CD14-positive monocyte (primary cell): ENCODE data around the gene BAG5. TPM values are rescaled to one million over a fixed set of nuclear protein-coding genes. Genes with fewer than 3 reads are reported as not detected.

ENCODE experiments used
- DNase-seq, 3 donors: peaks; one replicate each; pipeline ENCODE4 v3.0.0-alpha.2; 2011 to 2022
- H2AFZ ChIP-seq: 2 replicates; pipeline ENCODE4 v1.6.0; 2012; ENCODE audit warnings: mild to moderate bottlenecking, low read depth, low read length, inconsistent platforms; ENCODE audit not compliant: insufficient read depth, poor library complexity, severe bottlenecking
- H3K27ac ChIP-seq, 2 donors: 1 replicate in 1 of 2; 2 replicates in 1 of 2; pipeline ENCODE4 v1.5.1; 2012 to 2013; ENCODE audit warnings: low read length in 2 of 2, control low read depth in 1 of 2, inconsistent platforms in 1 of 2, low read depth in 1 of 2, mild to moderate bottlenecking in 1 of 2
- H3K27me3 ChIP-seq, 2 donors: one replicate each; pipeline versions ENCODE4 v1.6.0 to v1.6.1; 2011 to 2013; ENCODE audit warnings: low read length in 2 of 2; ENCODE audit not compliant: control insufficient read depth in 2 of 2, insufficient read depth in 2 of 2
- H3K36me3 ChIP-seq, 2 donors: replicated peaks in 1 of 2; 1 replicate in 1 of 2; 2 replicates in 1 of 2; pipeline versions ENCODE4 v1.5.1 to v1.6.1; 2012 to 2013; ENCODE audit warnings: low read length in 2 of 2, control low read depth in 1 of 2, inconsistent platforms in 1 of 2, mild to moderate bottlenecking in 1 of 2; ENCODE audit not compliant: insufficient read depth in 2 of 2, control insufficient read depth in 1 of 2
- H3K4me1 ChIP-seq, 2 donors: 1 replicate in 1 of 2; 2 replicates in 1 of 2; pipeline versions ENCODE4 v1.5.1 to v1.6.1; 2012 to 2013; ENCODE audit warnings: low read length in 2 of 2, control low read depth in 1 of 2, inconsistent platforms in 1 of 2, mild to moderate bottlenecking in 1 of 2, moderate library complexity in 1 of 2; ENCODE audit not compliant: insufficient read depth in 2 of 2, control insufficient read depth in 1 of 2
- H3K4me2 ChIP-seq: replicated peaks from 2 replicates; pipeline ENCODE3; 2012; ENCODE audit warnings: low read length, moderate library complexity, mild to moderate bottlenecking; ENCODE audit not compliant: poor library complexity, severe bottlenecking; ENCODE audit errors: extremely low read depth
- H3K4me3 ChIP-seq, 3 experiments: fragments of 200-600 bp in 1 of 3; sonication (generic) in 1 of 3; replicated peaks in 1 of 3; 1 replicate in 2 of 3; 2 replicates in 1 of 3; pipeline ENCODE4 v1.5.1; 2011 to 2013; ENCODE audit warnings: low read length in 3 of 3, mild to moderate bottlenecking in 3 of 3, control low read depth in 2 of 3, low read depth in 2 of 3, inconsistent platforms in 1 of 3, moderate library complexity in 1 of 3
- H3K79me2 ChIP-seq: 2 replicates; pipeline ENCODE4 v1.6.0; 2012; ENCODE audit warnings: mild to moderate bottlenecking, control low read depth, inconsistent platforms, low read length, moderate library complexity; ENCODE audit not compliant: insufficient read depth
- H3K9ac ChIP-seq: 2 replicates; pipeline ENCODE4 v1.6.0; 2017; ENCODE audit warnings: low read length, mild to moderate bottlenecking; ENCODE audit not compliant: insufficient read depth, poor library complexity, severe bottlenecking
- H3K9me3 ChIP-seq, 2 donors: replicated peaks in 1 of 2; 1 replicate in 1 of 2; 2 replicates in 1 of 2; pipeline versions ENCODE4 v1.5.1 to v1.6.1; 2012 to 2013; ENCODE audit warnings: low read length in 2 of 2, control low read depth in 1 of 2; ENCODE audit not compliant: control insufficient read depth in 1 of 2, insufficient read depth in 1 of 2
- H4K20me1 ChIP-seq: 2 replicates; pipeline ENCODE4 v1.6.0; 2012; ENCODE audit warnings: mild to moderate bottlenecking, low read length, control low read depth, moderate library complexity; ENCODE audit not compliant: insufficient read depth
- H3K27ac Mint-ChIP-seq, 7 donors: one replicate each; pipeline ENCODE4 v1.8.0; 2020; ENCODE audit warnings: mild to moderate bottlenecking in 7 of 7, mixed read lengths in 7 of 7, moderate library complexity in 6 of 7, inconsistent platforms in 2 of 7
- H3K27me3 Mint-ChIP-seq, 3 donors: one replicate each; pipeline ENCODE4 v1.8.0; 2021 to 2022; ENCODE audit warnings: low read depth in 3 of 3, mild to moderate bottlenecking in 3 of 3, mixed read lengths in 3 of 3, moderate library complexity in 3 of 3, inconsistent platforms in 1 of 3
- H3K36me3 Mint-ChIP-seq, 2 donors: one replicate each; pipeline ENCODE4 v1.8.0; 2020; ENCODE audit warnings: mixed read lengths in 2 of 2, inconsistent platforms in 1 of 2, mild to moderate bottlenecking in 1 of 2
- H3K4me1 Mint-ChIP-seq: one replicate; pipeline ENCODE4 v1.8.0; 2020; ENCODE audit warnings: mild to moderate bottlenecking, mixed read lengths
- H3K4me3 Mint-ChIP-seq, 2 donors: one replicate each; pipeline ENCODE4 v1.8.0; 2020; ENCODE audit warnings: mild to moderate bottlenecking in 2 of 2, mixed read lengths in 2 of 2, moderate library complexity in 1 of 2
- H3K9me3 Mint-ChIP-seq, 7 donors: one replicate each; pipeline ENCODE4 v1.8.0; 2020 to 2022; ENCODE audit warnings: mixed read lengths in 7 of 7, mild to moderate bottlenecking in 6 of 7, moderate library complexity in 6 of 7, inconsistent platforms in 2 of 7
- CTCF ChIP-seq: fragments of 200-600 bp; IDR thresholded peaks from one replicate; pipeline ENCODE4 v1.8.0; 2022; ENCODE audit warnings: antibody characterized with exemption, mild to moderate bottlenecking
- WGBS: methylation state at CpG from one replicate; pipeline ENCODE4 v1.1.5; 2013; ENCODE audit warnings: missing lambda C conversion rate; ENCODE audit not compliant: insufficient coverage; 5-methylcytosine and 5-hydroxymethylcytosine counted together
- intact Hi-C, 2 donors: fragments of 100-400 bp; cut with micrococcal nuclease; formaldehyde crosslinking; loops; one replicate each; pipeline versions ENCODE4 v1.15.0 to v1.15.1; 2023
- polyA plus RNA-seq, 3 donors: library from polyadenylated mRNA; depleted of rRNA in 1 of 3; unstranded in 2 of 3; stranded (reverse) in 1 of 3; fragments of 300-500 nt in 2 of 3; fragments of >200 nt in 1 of 3; fragmentation: Illumina TruSeq in 2 of 3; gene quantifications; 1 replicate in 2 of 3; 2 replicates in 1 of 3; pipeline ENCODE4 v1.2.3, GENCODE V29; 2012 to 2021

BAG5 gene
- polyA plus RNA-seq, 3 donors = 4.7 to 33.1 (median 30.1) TPM

DNA sequence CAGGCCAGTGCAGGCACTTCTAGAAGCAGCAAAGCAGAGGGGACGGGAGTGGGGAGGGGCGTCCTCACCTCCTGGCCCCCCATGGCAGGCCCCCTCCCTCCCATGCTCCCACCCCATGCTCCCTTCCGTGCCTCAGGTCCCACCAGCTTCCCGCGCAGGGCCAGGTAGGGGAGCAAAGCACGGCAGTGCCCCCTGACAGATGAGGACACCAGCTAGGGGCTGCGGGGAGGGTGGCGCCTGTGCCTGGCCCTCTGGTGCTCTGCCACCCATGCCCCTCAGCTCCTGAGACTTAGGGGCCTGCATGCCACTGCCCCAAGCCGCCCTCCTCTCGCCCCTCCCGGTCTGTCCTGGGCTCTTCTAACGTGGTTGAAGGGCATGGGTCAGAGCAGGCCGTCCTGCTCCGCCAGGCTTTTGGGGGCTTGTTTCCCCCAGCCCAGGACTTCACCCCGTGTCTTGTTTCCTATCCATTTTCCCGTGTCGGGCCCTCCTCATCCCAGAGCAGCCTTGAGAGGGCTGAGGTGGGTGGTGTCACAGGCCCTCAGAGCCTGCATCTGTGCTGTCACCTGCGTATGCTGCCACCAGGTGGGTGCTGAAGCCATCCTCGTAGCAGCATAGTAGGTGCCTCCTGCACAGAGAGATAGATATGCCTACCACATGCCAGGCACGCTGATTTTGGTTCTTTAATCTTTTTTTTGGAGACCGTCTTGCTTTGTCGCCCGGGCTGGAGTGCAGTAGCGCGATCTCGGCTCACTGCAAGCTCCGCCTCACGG, 23.2 kb downstream of the BAG5 start:
- no peak for TF ChIP-seq CTCF
- no peak for DNase-seq
- intact Hi-C loops = no loop called here
- H3K4me2 ChIP-seq = no peak overlapping the region
- Mint-ChIP-seq H3K4me1 (no peaks in the 10 kb centered on the region), H3K9me3 (no peaks in the 10 kb centered on the region), H3K36me3 (peaks cover 5 to 6% of the 10 kb centered on the region in 2 donors), H3K27me3 (peaks cover 3 to 41% (median 9%) of the 10 kb centered on the region in 3 donors), H3K27ac (peak overlapping the region in 1 of 7 donors; percentile 81), H3K4me3 (no peak overlapping the region)
- no peak overlapping the region for H3K4me3 ChIP-seq
- no peak overlapping the region for H3K9ac ChIP-seq
- no peak overlapping the region for H2AFZ ChIP-seq
- no peak overlapping the region for H3K27ac ChIP-seq
- H4K20me1 ChIP-seq = peaks cover 10% of the 10 kb centered on the region
- H3K36me3 ChIP-seq = peaks cover 8 to 17% of the 10 kb centered on the region in 2 donors
- H3K9me3 ChIP-seq = no peaks in the 10 kb centered on the region
- 75% methylated on average over 22 of the region's 28 CpGs for WGBS
- H3K4me1 ChIP-seq = no peaks in the 10 kb centered on the region
- H3K79me2 ChIP-seq = no peaks in the 10 kb centered on the region
- peaks cover 0 to 5% of the 10 kb centered on the region in 2 donors for H3K27me3 ChIP-seq

GRCh38 chr14:103538291-103539055, 24.0 kb downstream of the BAG5 start:
- Mint-ChIP-seq H3K27ac (peak overlapping the region in 1 of 7 donors; percentile 81), H3K27me3 (peaks cover 3 to 41% (median 9%) of the 10 kb centered on the region in 3 donors), H3K4me3 (no peak overlapping the region), H3K36me3 (peaks cover 5 to 6% of the 10 kb centered on the region in 2 donors), H3K9me3 (no peaks in the 10 kb centered on the region), H3K4me1 (no peaks in the 10 kb centered on the region)
- no peak for TF ChIP-seq CTCF
- Histone ChIP-seq H3K9me3 (no peaks in the 10 kb centered on the region), H3K27me3 (peaks cover 0 to 5% of the 10 kb centered on the region in 2 donors), H2AFZ (no peak overlapping the region), H4K20me1 (peaks cover 10% of the 10 kb centered on the region), H3K27ac (no peak overlapping the region), H3K79me2 (no peaks in the 10 kb centered on the region), H3K4me2 (no peak overlapping the region), H3K4me1 (no peaks in the 10 kb centered on the region), H3K4me3 (no peak overlapping the region), H3K36me3 (peaks cover 8 to 17% of the 10 kb centered on the region in 2 donors), H3K9ac (no peak overlapping the region)
- 74% methylated on average over 24 of the region's 30 CpGs for WGBS
- intact Hi-C loops = no loop called here
- no peak for DNase-seq
